HG03175 (cell line): ENCODE results near the gene DOCK9.

Experiments
- ATAC-seq: cut with Tn5 transposase; IDR thresholded peaks from one replicate; pipeline ENCODE4 v1.9.1; 2021; ENCODE audit warnings: mild to moderate bottlenecking, moderate library complexity; ENCODE audit not compliant: unreplicated experiment

Gene DOCK9

GRCh38 chr13:98978280-98978679 is 416 bp upstream of the DOCK9 start:
- ATAC-seq = no peak

- ATAC-seq = no peak
These were observed 923 bp downstream of the DOCK9 start for GRCh38 chr13:98976941-98977340.

GRCh38 chr13:98976338-98976737 is 1.5 kb downstream of the DOCK9 start:
- no peak for ATAC-seq

GRCh38 chr13:98975822-98976261 is 2.0 kb downstream of the DOCK9 start:
- ATAC-seq = no peak

- ATAC-seq = no peak
These were observed 3.8 kb downstream of the DOCK9 start for GRCh38 chr13:98974053-98974452.

- no peak for ATAC-seq
These were observed 5.2 kb downstream of the DOCK9 start for GRCh38 chr13:98972627-98973026.

- ATAC-seq = no peak
These were observed 5.8 kb downstream of the DOCK9 start for GRCh38 chr13:98972059-98972458.

GRCh38 chr13:98970330-98970729 is 7.5 kb downstream of the DOCK9 start:
- ATAC-seq = no peak

- ATAC-seq = no peak
These were observed 10.4 kb downstream of the DOCK9 start for GRCh38 chr13:98967491-98967890.

- ATAC-seq = no peak
These were observed 11.8 kb downstream of the DOCK9 start for GRCh38 chr13:98966019-98966418.

- ATAC-seq = no peak
These were observed 12.5 kb downstream of the DOCK9 start for GRCh38 chr13:98965325-98965724.

- ATAC-seq = no peak
These were observed 13.9 kb downstream of the DOCK9 start for GRCh38 chr13:98963917-98964316.

GRCh38 chr13:98962901-98963590 is 14.8 kb downstream of the DOCK9 start:
- no peak for ATAC-seq

GRCh38 chr13:98961503-98962105 is 16.3 kb downstream of the DOCK9 start:
- no peak for ATAC-seq

GRCh38 chr13:98960606-98961502 is 17.0 kb downstream of the DOCK9 start:
- ATAC-seq = no peak

GRCh38 chr13:98959786-98960605 is 17.9 kb downstream of the DOCK9 start:
- ATAC-seq = no peak

- no peak for ATAC-seq
These were observed 18.6 kb downstream of the DOCK9 start for GRCh38 chr13:98959291-98959690.

- no peak for ATAC-seq
These were observed 19.4 kb downstream of the DOCK9 start for GRCh38 chr13:98958443-98958794.

GRCh38 chr13:98957731-98958442 is 20.0 kb downstream of the DOCK9 start:
- ATAC-seq = no peak

- ATAC-seq = no peak
These were observed 22.5 kb downstream of the DOCK9 start for GRCh38 chr13:98955336-98955735.
